NCI-H2196 treated with DMSO at 0.1 percent for 48 hours (cell line): ENCODE measurements around the gene KIF1C.
"Not testable (repeated sequence)": the region's sequence is repeated elsewhere in the genome, so short reads cannot be mapped to it uniquely, and the experiment has no call there.

Source experiments
- DNase-seq: peaks from one replicate; lab custom pipeline; 2025; ENCODE audit not compliant: unreplicated experiment; lab: John Stamatoyannopoulos, UW

KIF1C gene

GRCh38 chr17:5042157-5043022, 44.6 kb downstream of the KIF1C start:
- DNase-seq = no peak

- DNase-seq = no peak
Observed at GRCh38 chr17:5043524-5043923, 45.8 kb downstream of the KIF1C start.

GRCh38 chr17:5044630-5045029, 46.9 kb downstream of the KIF1C start:
- no peak for DNase-seq

DNA sequence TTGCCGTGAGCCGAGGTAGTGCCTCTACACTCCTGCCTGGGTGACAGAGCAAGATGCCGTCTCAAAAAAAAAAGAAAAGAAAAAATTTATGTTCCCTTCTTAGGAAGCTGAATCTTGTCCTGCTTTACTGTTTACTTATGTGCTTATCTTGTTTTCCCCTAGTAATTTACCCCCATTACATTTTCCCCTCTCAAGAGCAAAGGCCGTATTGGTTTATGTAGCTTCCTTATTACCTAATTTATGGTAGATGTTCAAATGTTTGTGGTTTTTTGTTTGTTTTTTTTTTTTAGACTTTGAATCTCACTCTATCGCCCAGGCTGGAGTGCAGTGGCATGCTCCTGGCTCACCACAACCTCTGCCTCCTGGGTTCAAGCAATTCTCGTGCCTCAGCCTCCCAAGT, 47.7 kb downstream of the KIF1C start:
- DNase-seq = no peak

GRCh38 chr17:5047446-5047845, 49.7 kb downstream of the KIF1C start:
- DNase-seq = no peak

DNA sequence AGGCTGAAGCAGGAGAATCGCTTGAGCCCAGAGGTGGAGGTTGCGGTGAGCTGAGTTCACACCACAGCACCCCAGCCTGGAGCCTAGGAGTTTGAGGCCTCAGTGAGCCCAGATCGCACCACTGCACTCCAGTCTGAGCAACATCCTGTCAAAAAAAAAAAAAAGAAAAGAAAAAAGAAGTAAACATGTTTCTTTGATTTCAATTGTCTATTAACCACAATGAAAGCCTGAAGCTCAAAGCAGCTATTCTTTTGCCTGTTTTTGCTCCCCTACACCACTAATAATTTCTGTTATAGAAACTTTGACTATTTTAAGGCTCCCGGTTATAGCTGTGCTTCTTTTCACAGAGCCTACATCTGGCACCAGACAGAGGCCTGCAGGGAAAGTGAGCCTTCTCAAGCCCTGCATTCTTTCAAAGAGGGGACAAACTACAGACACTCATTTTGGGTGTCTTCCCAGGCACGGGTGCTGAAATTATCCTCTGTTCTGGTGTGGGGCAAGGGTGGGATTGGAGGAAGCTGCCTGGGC, 51.6 kb downstream of the KIF1C start:
- no peak for DNase-seq

- no peak for DNase-seq
Observed at GRCh38 chr17:5050278-5050677, 52.5 kb downstream of the KIF1C start.

DNA sequence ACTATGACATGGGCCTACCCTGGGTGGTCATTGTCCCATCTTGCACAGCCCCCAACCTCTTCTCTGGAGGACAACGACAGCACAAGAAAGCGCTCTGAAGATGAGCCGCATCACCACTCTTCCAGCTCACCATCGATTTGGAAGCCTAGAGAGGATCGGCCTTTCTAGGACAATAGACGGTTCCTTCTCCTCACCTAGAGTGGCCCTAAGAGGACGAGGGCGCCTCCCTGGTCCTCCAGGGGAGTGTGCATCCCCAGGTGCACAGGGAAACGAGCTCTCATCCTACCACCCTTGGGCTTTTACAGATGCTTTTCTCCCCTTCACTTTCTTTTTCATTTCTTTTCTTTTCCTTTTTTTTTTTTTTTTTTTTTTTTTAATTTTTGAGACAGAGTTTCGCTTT, 57.8 kb downstream of the KIF1C start:
- DNase-seq = no peak

DNA sequence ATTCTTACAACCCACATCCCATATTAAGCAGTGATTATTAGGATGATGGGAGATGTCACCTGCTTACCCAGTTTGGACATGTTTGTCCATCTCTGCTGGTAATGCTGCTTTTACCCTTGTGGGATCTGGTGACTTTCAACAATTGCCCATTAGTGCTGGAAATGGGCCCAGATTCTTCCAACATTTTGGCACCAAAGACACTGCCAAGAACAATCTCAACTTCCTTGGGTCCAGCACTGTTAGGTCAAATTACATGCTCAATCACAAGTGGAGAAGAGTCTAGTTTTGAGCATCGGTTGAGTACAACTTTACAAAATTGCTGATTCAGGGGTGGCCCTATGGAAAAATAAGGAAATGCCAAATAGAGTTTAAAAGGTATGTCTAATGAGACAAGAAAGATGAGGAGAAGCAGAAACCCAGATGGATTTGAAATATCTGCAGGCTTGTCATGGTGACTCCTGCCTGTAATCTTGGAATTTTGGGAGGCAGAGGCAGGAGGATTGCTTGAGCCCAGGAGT, 67.5 kb downstream of the KIF1C start:
- DNase-seq = no peak

GRCh38 chr17:5068236-5068635, 70.5 kb downstream of the KIF1C start:
- no peak for DNase-seq

- DNase-seq = no peak
Observed at GRCh38 chr17:5069724-5070123, 72.0 kb downstream of the KIF1C start.

DNA sequence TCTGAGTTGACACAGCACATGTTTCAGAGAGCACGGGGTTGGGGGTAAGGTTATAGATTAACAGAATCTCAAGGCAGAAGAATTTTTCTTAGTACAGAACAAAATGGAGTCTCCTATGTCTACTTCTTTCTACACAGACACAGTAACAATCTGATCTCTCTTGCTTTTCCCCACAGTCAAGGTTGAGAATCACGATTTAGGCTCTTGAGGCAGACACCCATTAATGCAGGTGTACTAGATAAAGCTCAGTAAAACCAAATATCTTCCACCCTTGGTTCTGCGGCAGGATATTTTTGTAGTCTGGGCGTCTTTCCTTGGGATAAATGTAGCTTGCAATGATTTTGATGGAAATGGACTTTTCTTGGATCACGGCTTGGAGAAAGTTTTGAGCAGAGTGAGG, 77.7 kb downstream of the KIF1C start:
- not testable (repeated sequence) for DNase-seq

GRCh38 chr17:5077275-5077674, 79.5 kb downstream of the KIF1C start:
- DNase-seq = not testable (repeated sequence)

DNA sequence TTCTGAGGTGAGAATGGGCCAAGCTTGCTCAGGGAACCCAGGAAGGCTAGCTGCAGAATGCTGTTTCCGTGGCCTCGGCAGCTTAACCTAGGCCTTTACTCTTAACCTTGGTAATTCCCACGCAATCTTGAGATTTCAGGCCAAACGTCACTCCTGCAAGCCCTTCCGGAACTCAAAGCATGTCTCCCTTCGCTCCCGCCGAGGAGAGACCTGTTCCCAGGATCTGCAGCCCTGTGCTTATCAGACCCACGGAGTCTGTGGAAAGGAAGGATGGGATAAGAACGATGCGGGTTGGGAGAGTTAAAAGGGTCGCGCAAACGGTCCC, 80.0 kb downstream of the KIF1C start:
- no peak for DNase-seq
